GM23338 (cell line): Measurements from ENCODE around the gene C20orf141. TPM values are rescaled to one million over a fixed set of nuclear protein-coding genes. Genes with fewer than 3 reads are reported as not detected.

ENCODE experiments used
- ATAC-seq: fragments of 200-7000 bp; cut with Tn5 transposase; 3 replicates; pipeline ENCODE4 v1.9.1; 2020
- DNase-seq: peaks from one replicate; pipeline ENCODE4 v3.0.0-alpha.2; 2015; ENCODE audit warnings: low spot score
- H2AFZ ChIP-seq: fragments of 200-600 bp; sonication (generic); 2 replicates; pipeline ENCODE4 v1.8.0; 2016; ENCODE audit warnings: antibody characterized with exemption, mild to moderate bottlenecking, moderate library complexity
- H3F3A ChIP-seq: fragments of 200-600 bp; sonication (generic); replicated peaks from 2 replicates; pipeline ENCODE4 v1.8.0; 2017; ENCODE audit warnings: antibody characterized with exemption, mixed run types, low read depth
- H3K27ac ChIP-seq: fragments of 200-600 bp; sonication (generic); 2 replicates; pipeline ENCODE4 v1.6.1; 2016; ENCODE audit warnings: low read depth
- H3K27me3 ChIP-seq: fragments of 200-600 bp; sonication (generic); 2 replicates; pipeline ENCODE4 v1.8.0; 2016; ENCODE audit warnings: mild to moderate bottlenecking, mixed run types, moderate library complexity; ENCODE audit not compliant: insufficient read depth
- H3K36me3 ChIP-seq: fragments of 200-600 bp; sonication (generic); 2 replicates; pipeline ENCODE4 v1.8.0; 2016; ENCODE audit warnings: mild to moderate bottlenecking; ENCODE audit not compliant: insufficient read depth
- H3K4me1 ChIP-seq: fragments of 200-600 bp; sonication (generic); 2 replicates; pipeline ENCODE4 v1.8.0; 2016; ENCODE audit warnings: mild to moderate bottlenecking, moderate library complexity; ENCODE audit not compliant: insufficient read depth
- H3K4me2 ChIP-seq: fragments of 200-600 bp; sonication (generic); 2 replicates; pipeline ENCODE4 v1.7.1; 2017; ENCODE audit warnings: mixed run types
- H3K4me3 ChIP-seq: fragments of 200-600 bp; sonication (generic); 2 replicates; pipeline ENCODE4 v1.6.1; 2016; ENCODE audit warnings: mixed run types
- H3K79me2 ChIP-seq: fragments of 200-600 bp; sonication (generic); replicated peaks from 2 replicates; pipeline ENCODE4 v1.8.0; 2017; ENCODE audit warnings: mild to moderate bottlenecking; ENCODE audit not compliant: insufficient read depth
- H3K9me2 ChIP-seq: fragments of 200-600 bp; sonication (generic); 2 replicates; pipeline ENCODE4 v1.8.0; 2017; ENCODE audit not compliant: insufficient read depth
- H4K20me1 ChIP-seq: fragments of 200-600 bp; sonication (generic); replicated peaks from 2 replicates; pipeline ENCODE4 v1.8.0; 2017; ENCODE audit warnings: mild to moderate bottlenecking; ENCODE audit not compliant: insufficient read depth
- H3K27ac Mint-ChIP-seq: 2 replicates; pipeline ENCODE4 v1.8.0; 2020; ENCODE audit warnings: inconsistent platforms, mild to moderate bottlenecking, moderate library complexity, mixed read lengths
- H3K27me3 Mint-ChIP-seq: 3 replicates; pipeline ENCODE4 v1.8.0; 2022; ENCODE audit warnings: low read depth, mild to moderate bottlenecking, moderate library complexity, mixed read lengths, inconsistent platforms; ENCODE audit not compliant: insufficient read depth, poor library complexity
- H3K36me3 Mint-ChIP-seq: 3 replicates; pipeline ENCODE4 v1.8.0; 2021; ENCODE audit warnings: low read depth, mild to moderate bottlenecking, inconsistent platforms, moderate library complexity, mixed read lengths
- H3K4me1 Mint-ChIP-seq: 3 replicates; pipeline ENCODE4 v1.8.0; 2020; ENCODE audit warnings: mild to moderate bottlenecking, inconsistent platforms, mixed read lengths
- H3K4me3 Mint-ChIP-seq: 3 replicates; pipeline ENCODE4 v1.8.0; 2021; ENCODE audit warnings: moderate library complexity, mild to moderate bottlenecking, inconsistent platforms, mixed read lengths
- H3K9me3 Mint-ChIP-seq: 3 replicates; pipeline ENCODE4 v1.8.0; 2020; ENCODE audit warnings: moderate library complexity, mild to moderate bottlenecking, inconsistent platforms, mixed read lengths
- EZH2 ChIP-seq: fragments of 200-600 bp; sonication (generic); IDR thresholded peaks from one replicate; pipeline ENCODE4 v1.8.0; 2017; ENCODE audit warnings: antibody characterized with exemption, mild to moderate bottlenecking, low read depth; ENCODE audit not compliant: unreplicated experiment
- EZH2phosphoT487 ChIP-seq: fragments of 200-600 bp; sonication (generic); IDR thresholded peaks from one replicate; pipeline ENCODE4 v1.8.1; 2018; ENCODE audit warnings: antibody characterized with exemption; ENCODE audit not compliant: unreplicated experiment
- JUNB ChIP-seq: IDR thresholded peaks from one replicate; pipeline ENCODE4 v1.6.1; 2016; ENCODE audit warnings: antibody characterized with exemption; ENCODE audit not compliant: unreplicated experiment
- STAT1 ChIP-seq: IDR thresholded peaks from one replicate; pipeline ENCODE4 v1.6.1; 2016; ENCODE audit warnings: antibody characterized with exemption; ENCODE audit not compliant: unreplicated experiment
- ZNF114 ChIP-seq: fragments of 250-450 bp; sonication (Bioruptor Pico); IDR thresholded peaks from 2 replicates; pipeline ENCODE4 v1.5.0; 2020; ENCODE audit warnings: mild to moderate bottlenecking, moderate library complexity
- ZNF331 ChIP-seq: fragments of 250-450 bp; sonication (Bioruptor Pico); IDR thresholded peaks from 2 replicates; pipeline ENCODE4 v1.5.0; 2020; ENCODE audit warnings: low read depth, mild to moderate bottlenecking, moderate library complexity
- polyA plus RNA-seq: library from polyadenylated mRNA; unstranded; fragments of >200 nt; fragmentation: Nextera tagmentation; extraction: Ambion mirVana; gene quantifications from 2 replicates; pipeline ENCODE4 v1.2.1, GENCODE V29; 2016
- total RNA-seq: library from RNA; depleted of rRNA; stranded (reverse); fragments of >200 nt; shearing (Covaris generic); gene quantifications from 2 replicates; pipeline ENCODE4 v1.2.3, GENCODE V29; 2014
- TF ChIP-seq, protein P1 (sequence below): IDR thresholded peaks from one replicate; pipeline ENCODE4 v1.6.1; 2018; ENCODE audit warnings: antibody characterized with exemption; ENCODE audit not compliant: unreplicated experiment

The C20orf141 gene
- total and polyA plus RNA-seq, 2 experiments from 2014 or later: not detected

DNA sequence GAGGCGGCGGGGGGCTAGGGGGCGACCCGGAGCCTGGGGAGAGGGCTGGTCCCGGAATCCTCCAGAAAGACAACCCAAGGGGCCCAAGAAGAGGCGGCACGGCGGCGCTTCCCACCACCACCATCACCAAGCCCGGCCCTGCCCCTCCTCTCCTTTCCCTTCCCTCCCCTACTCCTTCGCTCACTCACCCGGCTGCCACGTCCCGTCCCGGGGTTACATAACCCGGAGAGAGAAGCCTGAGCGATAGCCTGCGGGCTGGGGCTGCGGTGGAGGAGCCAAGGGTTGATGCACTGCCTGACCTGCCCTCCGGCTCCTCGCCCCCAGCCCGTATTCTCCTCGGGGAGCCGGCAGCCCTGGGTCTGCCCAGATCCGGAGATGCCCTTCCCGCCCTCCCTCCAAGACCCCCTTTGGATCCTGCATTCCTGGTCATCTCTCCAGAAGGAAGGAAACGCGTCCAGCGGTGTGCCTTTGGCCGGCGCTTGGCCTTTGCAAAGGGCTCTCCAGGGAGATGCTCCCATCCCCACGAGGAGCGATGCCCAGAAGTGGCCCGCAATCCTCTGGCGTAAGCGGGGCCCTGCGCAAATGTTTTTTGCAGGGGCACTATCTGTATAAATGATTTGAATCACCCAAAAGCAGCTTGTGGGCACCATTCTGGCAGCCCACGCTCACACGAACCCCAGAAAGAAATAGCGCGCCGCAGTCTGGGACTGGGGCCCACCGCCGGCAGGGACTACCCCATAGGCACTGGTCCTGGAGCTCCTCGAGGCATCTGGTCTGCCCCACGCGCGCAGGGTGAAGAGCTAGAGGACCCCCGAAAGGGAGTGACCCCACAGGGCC is 9.7 kb upstream of the C20orf141 start:
- Mint-ChIP-seq H3K27me3 (peaks cover 93% of the 10 kb centered on the region), H3K9me3 (no peaks in the 10 kb centered on the region; the same call in 2 of the 3 replicates), H3K4me3 (peak overlapping the region; percentile 61), H3K27ac (no peak overlapping the region), H3K4me1 (peaks cover 26% of the 10 kb centered on the region), H3K36me3 (no peaks in the 10 kb centered on the region; the same call in 1 of the 3 replicates)
- H3F3A ChIP-seq: 0 out of 2 replicates have a peak, but pooled peaks cover 4% of the 10 kb centered on the region
- H3K4me2 ChIP-seq: peak overlapping the region; percentile 73
- peak overlapping the region; percentile 51 for H3K4me3 ChIP-seq
- peaks cover 28% of the 10 kb centered on the region for H3K4me1 ChIP-seq
- peak; percentile 36 for ATAC-seq
- peak; percentile 71 for DNase-seq
- no peaks in the 10 kb centered on the region for H3K36me3 ChIP-seq
- no peaks in the 10 kb centered on the region for H3K79me2 ChIP-seq
- H3K27ac ChIP-seq: no peak overlapping the region
- peaks cover 99% of the 10 kb centered on the region for H3K27me3 ChIP-seq
- H4K20me1 ChIP-seq: peaks cover 3% of the 10 kb centered on the region; the same call in 1 of the 2 replicates
- H2AFZ ChIP-seq: peak overlapping the region; percentile 83
- H3K9me2 ChIP-seq: no peaks in the 10 kb centered on the region
- TF ChIP-seq EZH2 (peak; percentile 88), JUNB (no peak)

DNA sequence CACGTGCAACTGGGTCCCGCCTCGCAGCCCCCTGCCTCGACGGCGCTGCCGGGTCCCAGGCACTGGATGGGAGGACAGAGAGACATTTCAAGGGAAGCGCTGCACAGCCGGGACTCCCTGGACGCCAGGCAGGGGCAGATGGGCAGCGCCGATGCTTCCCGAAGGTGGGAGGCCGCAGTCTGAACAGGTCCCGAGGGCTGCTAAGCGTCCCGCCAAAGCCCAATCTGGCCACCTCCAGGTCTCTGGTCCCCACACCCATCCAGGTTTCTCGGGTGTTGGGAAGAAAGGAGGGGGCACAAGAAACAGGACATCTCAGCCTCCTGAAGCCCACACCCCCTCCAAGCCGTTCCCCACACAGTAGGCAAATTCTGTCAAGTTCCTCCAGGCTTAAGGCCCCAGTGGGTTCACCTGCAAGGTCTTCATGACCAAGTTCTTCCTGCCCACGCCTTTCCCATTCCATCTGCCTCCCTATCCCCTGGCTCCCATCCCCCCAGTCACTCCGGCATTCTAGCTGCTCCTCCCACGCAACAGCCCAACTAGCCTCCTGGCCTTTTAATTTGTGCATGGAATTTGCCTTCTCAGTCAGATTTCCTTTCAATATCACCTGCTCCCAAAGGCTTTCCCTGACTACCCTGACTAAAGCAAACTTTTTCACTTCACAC is 9.0 kb upstream of the C20orf141 start:
- Histone ChIP-seq H4K20me1 (peaks cover 3% of the 10 kb centered on the region; the same call in 1 of the 2 replicates), H3K4me1 (peaks cover 28% of the 10 kb centered on the region), H3K27me3 (peaks cover 100% of the 10 kb centered on the region), H3K9me2 (no peaks in the 10 kb centered on the region), H3K4me3 (peak overlapping the region; percentile 51), H3K27ac (no peak overlapping the region), H3K79me2 (no peaks in the 10 kb centered on the region), H3F3A (0 out of 2 replicates have a peak, but pooled peaks cover 4% of the 10 kb centered on the region), H3K36me3 (no peaks in the 10 kb centered on the region), H2AFZ (peak overlapping the region; percentile 74), H3K4me2 (peak overlapping the region; percentile 73)
- TF ChIP-seq EZH2: peak; percentile 11
- TF ChIP-seq EZH2phosphoT487: no peak
- no peaks in the 10 kb centered on the region; the same call in 2 of the 3 replicates for H3K36me3 Mint-ChIP-seq
- H3K27ac Mint-ChIP-seq: no peak overlapping the region
- DNase-seq (peak; percentile 62), ATAC-seq (peak; percentile 54)
- peaks cover 24% of the 10 kb centered on the region for H3K4me1 Mint-ChIP-seq
- H3K27me3 Mint-ChIP-seq: peaks cover 91% of the 10 kb centered on the region
- peak overlapping the region; percentile 61 for H3K4me3 Mint-ChIP-seq
- H3K9me3 Mint-ChIP-seq: no peaks in the 10 kb centered on the region; the same call in 2 of the 3 replicates

DNA sequence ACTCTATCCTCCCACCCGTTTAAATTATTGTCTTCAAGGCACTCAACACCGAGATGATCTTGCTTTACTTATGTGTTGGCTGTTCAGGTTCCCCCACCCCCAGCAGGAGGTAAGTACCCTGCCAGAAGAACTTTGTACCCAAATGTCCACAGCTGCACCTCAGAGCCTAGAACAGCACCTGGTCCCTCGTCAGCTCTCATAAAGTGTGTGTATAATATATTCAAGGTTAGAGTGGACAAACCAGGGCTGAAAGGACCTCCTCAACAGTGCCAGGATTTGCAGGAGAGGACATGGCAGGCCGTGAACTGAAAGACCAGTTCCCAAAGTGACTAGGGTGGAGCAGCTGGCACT is 8.5 kb upstream of the C20orf141 start:
- ATAC-seq (no peak), DNase-seq (no peak)
- peaks cover 99% of the 10 kb centered on the region for H3K27me3 ChIP-seq
- H3K27me3 Mint-ChIP-seq: peaks cover 91% of the 10 kb centered on the region
- H3K36me3 Mint-ChIP-seq: no peaks in the 10 kb centered on the region; the same call in 2 of the 3 replicates
- H3K9me3 Mint-ChIP-seq: no peaks in the 10 kb centered on the region; the same call in 1 of the 3 replicates
- H3K9me2 ChIP-seq: no peaks in the 10 kb centered on the region
- H2AFZ ChIP-seq: no peak overlapping the region
- H3K36me3 ChIP-seq: no peaks in the 10 kb centered on the region
- no peak overlapping the region for H3K27ac Mint-ChIP-seq
- H3K79me2 ChIP-seq: no peaks in the 10 kb centered on the region
- H3K4me1 ChIP-seq: peaks cover 23% of the 10 kb centered on the region
- no peak for TF ChIP-seq JUNB
- no peak for TF ChIP-seq ZNF331 (CRISPR knock-in tag)
- TF ChIP-seq EZH2: peak; percentile 17
- TF ChIP-seq, protein P1, sequence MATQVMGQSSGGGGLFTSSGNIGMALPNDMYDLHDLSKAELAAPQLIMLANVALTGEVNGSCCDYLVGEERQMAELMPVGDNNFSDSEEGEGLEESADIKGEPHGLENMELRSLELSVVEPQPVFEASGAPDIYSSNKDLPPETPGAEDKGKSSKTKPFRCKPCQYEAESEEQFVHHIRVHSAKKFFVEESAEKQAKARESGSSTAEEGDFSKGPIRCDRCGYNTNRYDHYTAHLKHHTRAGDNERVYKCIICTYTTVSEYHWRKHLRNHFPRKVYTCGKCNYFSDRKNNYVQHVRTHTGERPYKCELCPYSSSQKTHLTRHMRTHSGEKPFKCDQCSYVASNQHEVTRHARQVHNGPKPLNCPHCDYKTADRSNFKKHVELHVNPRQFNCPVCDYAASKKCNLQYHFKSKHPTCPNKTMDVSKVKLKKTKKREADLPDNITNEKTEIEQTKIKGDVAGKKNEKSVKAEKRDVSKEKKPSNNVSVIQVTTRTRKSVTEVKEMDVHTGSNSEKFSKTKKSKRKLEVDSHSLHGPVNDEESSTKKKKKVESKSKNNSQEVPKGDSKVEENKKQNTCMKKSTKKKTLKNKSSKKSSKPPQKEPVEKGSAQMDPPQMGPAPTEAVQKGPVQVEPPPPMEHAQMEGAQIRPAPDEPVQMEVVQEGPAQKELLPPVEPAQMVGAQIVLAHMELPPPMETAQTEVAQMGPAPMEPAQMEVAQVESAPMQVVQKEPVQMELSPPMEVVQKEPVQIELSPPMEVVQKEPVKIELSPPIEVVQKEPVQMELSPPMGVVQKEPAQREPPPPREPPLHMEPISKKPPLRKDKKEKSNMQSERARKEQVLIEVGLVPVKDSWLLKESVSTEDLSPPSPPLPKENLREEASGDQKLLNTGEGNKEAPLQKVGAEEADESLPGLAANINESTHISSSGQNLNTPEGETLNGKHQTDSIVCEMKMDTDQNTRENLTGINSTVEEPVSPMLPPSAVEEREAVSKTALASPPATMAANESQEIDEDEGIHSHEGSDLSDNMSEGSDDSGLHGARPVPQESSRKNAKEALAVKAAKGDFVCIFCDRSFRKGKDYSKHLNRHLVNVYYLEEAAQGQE: no peak
- TF ChIP-seq STAT1: no peak
- TF ChIP-seq ZNF114: no peak
- H3K4me1 Mint-ChIP-seq: peaks cover 19% of the 10 kb centered on the region
- H3K4me3 ChIP-seq: no peak overlapping the region
- no peaks in the 10 kb centered on the region for H3F3A ChIP-seq
- H3K4me2 ChIP-seq: no peak overlapping the region
- peaks cover 3% of the 10 kb centered on the region; the same call in 1 of the 2 replicates for H4K20me1 ChIP-seq
- no peak overlapping the region for H3K27ac ChIP-seq
- peak overlapping the region; percentile 16; the same call in 1 of the 3 replicates for H3K4me3 Mint-ChIP-seq
